Ishikawa (cell line): ENCODE measurements around the gene SAXO1.

ENCODE experiments used
- NFIC ChIP-seq: IDR thresholded peaks from 2 replicates; pipeline ENCODE4 v1.6.1; 2012
- RAD21 ChIP-seq: IDR thresholded peaks from 2 replicates; pipeline ENCODE4 v1.6.1; 2012; ENCODE audit warnings: low read depth
- REST ChIP-seq: IDR thresholded peaks from 2 replicates; pipeline ENCODE4 v1.6.1; 2012; ENCODE audit warnings: low read depth, mild to moderate bottlenecking
- TCF12 ChIP-seq: IDR thresholded peaks from 2 replicates; pipeline ENCODE4 v1.6.1; 2012; ENCODE audit warnings: low read depth
- YY1 ChIP-seq: IDR thresholded peaks from 2 replicates; pipeline ENCODE4 v1.6.1; 2012; ENCODE audit warnings: low read depth

GRCh38 chr9:18985996-18986395 lies 47.0 kb downstream of the SAXO1 start:
- TF ChIP-seq TCF12 = no peak
- TF ChIP-seq RAD21 = no peak
- no peak for TF ChIP-seq YY1
- no peak for TF ChIP-seq NFIC
- no peak for TF ChIP-seq REST
